Fibroblast of lung (primary cell): Measurements from ENCODE around the gene USO1.

Source experiments
- CTCF ChIP-seq, 2 donors: IDR thresholded peaks in 1 of 2; conservative IDR thresholded peaks in 1 of 2; 1 replicate in 1 of 2; 2 replicates in 1 of 2; pipeline ENCODE4 v1.5.1; 2011 to 2012; ENCODE audit warnings: low read length in 2 of 2, control low read depth in 1 of 2, inconsistent platforms in 1 of 2, low read depth in 1 of 2, mild to moderate bottlenecking in 1 of 2
- EZH2 ChIP-seq: IDR thresholded peaks from 2 replicates; pipeline ENCODE4 v1.5.1; 2012; ENCODE audit warnings: low read length, control low read depth, mild to moderate bottlenecking; ENCODE audit errors: missing control alignments

- TF ChIP-seq CTCF (conservative IDR thresholded peaks at IDR 0.05 in 1 of 2, IDR thresholded peaks at IDR 0.05 in 1 of 2; ENCODE audit: low read depth in 1 of 2, low read length in 2 of 2): no peak
- TF ChIP-seq EZH2: no peak
Observed at GRCh38 chr4:75698963-75699228, 25.5 kb upstream of the USO1 start.
